HepG2 (cell line): ENCODE data around the gene DNAL4.

ENCODE experiments used
- CEBPB ChIP-seq: IDR thresholded peaks from 2 replicates; pipeline ENCODE4 v1.6.1; 2011; ENCODE audit warnings: low read depth, low read length, improper control_type of control experiment, borderline replicate concordance
- EP300 ChIP-seq, 3 experiments: sonication (generic) in 1 of 3; formaldehyde crosslinking in 1 of 3; IDR thresholded peaks; 2 replicates each; pipeline versions ENCODE4 v1.5.1 to v1.6.1; 2011 to 2020; ENCODE audit warnings: low read depth in 2 of 3, low read length in 2 of 3, borderline replicate concordance in 1 of 3, improper control_type of control experiment in 1 of 3, mild to moderate bottlenecking in 1 of 3, missing genetic modification reagents in 1 of 3, moderate library complexity in 1 of 3
- JUN ChIP-seq: sonication (generic); formaldehyde crosslinking; IDR thresholded peaks from 2 replicates; pipeline ENCODE4 v1.4.0; 2020; ENCODE audit warnings: mild to moderate bottlenecking, missing genetic modification reagents
- MEF2D ChIP-seq: sonication (generic); formaldehyde crosslinking; IDR thresholded peaks from 2 replicates; pipeline ENCODE4 v1.5.1; 2020; ENCODE audit warnings: mild to moderate bottlenecking, missing genetic modification reagents
- MEIS1 ChIP-seq: sonication (generic); formaldehyde crosslinking; IDR thresholded peaks from 2 replicates; pipeline ENCODE4 v1.9.0; 2021; ENCODE audit warnings: mild to moderate bottlenecking, missing genetic modification reagents, moderate library complexity, borderline replicate concordance
- TBP ChIP-seq: sonication (generic); formaldehyde crosslinking; IDR thresholded peaks from 2 replicates; pipeline ENCODE4 v1.5.0; 2020; ENCODE audit warnings: missing genetic modification reagents
- THYN1 ChIP-seq: sonication (generic); formaldehyde crosslinking; IDR thresholded peaks from 2 replicates; pipeline ENCODE4 v1.8.1; 2023; ENCODE audit warnings: low read depth, mild to moderate bottlenecking, moderate library complexity, missing genetic modification reagents, borderline replicate concordance
- UBTF ChIP-seq: sonication (generic); formaldehyde crosslinking; IDR thresholded peaks from 2 replicates; pipeline ENCODE4 v1.4.0; 2020; ENCODE audit warnings: mild to moderate bottlenecking, missing genetic modification reagents
- ZBTB1 ChIP-seq: sonication (generic); formaldehyde crosslinking; IDR thresholded peaks from 2 replicates; pipeline ENCODE4 v1.4.0; 2020; ENCODE audit warnings: missing genetic modification reagents, borderline replicate concordance
- ZBTB26 ChIP-seq: IDR thresholded peaks from 2 replicates; pipeline ENCODE4 v1.6.1; 2016; ENCODE audit warnings: missing compliant biosample characterization, missing genetic modification reagents, borderline replicate concordance
- ZNF609 ChIP-seq: sonication (generic); formaldehyde crosslinking; IDR thresholded peaks from 2 replicates; pipeline ENCODE4 v1.4.0; 2020; ENCODE audit warnings: mild to moderate bottlenecking, missing genetic modification reagents, borderline replicate concordance
- ZNF746 ChIP-seq: sonication (generic); formaldehyde crosslinking; IDR thresholded peaks from 2 replicates; pipeline ENCODE4 v1.8.0; 2022; ENCODE audit warnings: mild to moderate bottlenecking, missing genetic modification reagents

GRCh38 chr22:38815842-38816241 is 21.9 kb upstream of the DNAL4 start:
- TF ChIP-seq ZNF609: no peak
- no peak for TF ChIP-seq ZBTB26
- no peak for TF ChIP-seq JUN
- no peak for TF ChIP-seq ZNF746 (CRISPR knock-in tag)
- no peak for TF ChIP-seq UBTF (CRISPR knock-in tag)
- TF ChIP-seq MEIS1 (CRISPR knock-in tag): no peak
- TF ChIP-seq ZBTB1 (CRISPR knock-in tag): no peak
- TF ChIP-seq EP300 (IDR thresholded peaks at IDR 0.05; ENCODE audit: low read depth in 2 of 2, low read length in 2 of 2): no peak
- no peak for TF ChIP-seq EP300 (CRISPR knock-in tag; IDR thresholded peaks at IDR 0.05; ENCODE audit: borderline replicate concordance)
- no peak for TF ChIP-seq MEF2D (CRISPR knock-in tag)
- TF ChIP-seq THYN1 (CRISPR knock-in tag): no peak
- TF ChIP-seq CEBPB: no peak
- TF ChIP-seq TBP: no peak
